H9 (cell line): ENCODE measurements around the gene C19orf25. TPM values are rescaled to one million over a fixed set of nuclear protein-coding genes. Genes with fewer than 3 reads are reported as not detected.

Source experiments
- DNase-seq: peaks from one replicate; pipeline ENCODE4 v3.0.0-alpha.2; 2017
- H2AFZ ChIP-seq: one replicate; pipeline ENCODE4 v1.6.1; 2013; ENCODE audit warnings: mild to moderate bottlenecking, low read length, control low read depth, moderate library complexity
- H2AK5ac ChIP-seq: 2 replicates; pipeline ENCODE4 v1.6.1; 2013; ENCODE audit warnings: low read length, control low read depth, mixed read lengths; ENCODE audit not compliant: insufficient read length
- H2BK120ac ChIP-seq: one replicate; pipeline ENCODE4 v1.6.1; 2013; ENCODE audit warnings: low read depth, mild to moderate bottlenecking, low read length, control low read depth, inconsistent platforms; ENCODE audit not compliant: poor library complexity, severe bottlenecking
- H2BK12ac ChIP-seq: 2 replicates; pipeline ENCODE4 v1.6.1; 2013; ENCODE audit warnings: low read length, control low read depth, mixed read lengths, low read depth; ENCODE audit not compliant: insufficient read length
- H2BK15ac ChIP-seq: 2 replicates; pipeline ENCODE4 v1.6.1; 2013; ENCODE audit warnings: low read depth, low read length, control low read depth
- H2BK20ac ChIP-seq: one replicate; pipeline ENCODE4 v1.6.1; 2013; ENCODE audit warnings: low read depth, mild to moderate bottlenecking, low read length, control low read depth, inconsistent platforms; ENCODE audit not compliant: poor library complexity, severe bottlenecking
- H2BK5ac ChIP-seq: 2 replicates; pipeline ENCODE4 v1.6.1; 2013; ENCODE audit warnings: low read length, control low read depth, mixed read lengths; ENCODE audit not compliant: insufficient read length
- H3K14ac ChIP-seq: 2 replicates; pipeline ENCODE4 v1.6.1; 2013; ENCODE audit warnings: low read length, control low read depth; ENCODE audit not compliant: insufficient read depth
- H3K18ac ChIP-seq: 2 replicates; pipeline ENCODE4 v1.6.1; 2013; ENCODE audit warnings: low read depth, mild to moderate bottlenecking, mixed read lengths, low read length, control low read depth; ENCODE audit not compliant: insufficient read length
- H3K23ac ChIP-seq: 2 replicates; pipeline ENCODE4 v1.6.1; 2013; ENCODE audit warnings: low read length, control low read depth, mixed read lengths, low read depth; ENCODE audit not compliant: insufficient read length
- H3K23me2 ChIP-seq: 2 replicates; pipeline ENCODE4 v1.6.1; 2013; ENCODE audit warnings: low read depth, mild to moderate bottlenecking, mixed read lengths, low read length, control low read depth; ENCODE audit not compliant: insufficient read length, poor library complexity, severe bottlenecking
- H3K27ac ChIP-seq: 2 replicates; pipeline ENCODE4 v1.5.1; 2013; ENCODE audit warnings: low read length, control low read depth, mixed read lengths, low read depth; ENCODE audit not compliant: insufficient read length
- H3K27me3 ChIP-seq: 2 replicates; pipeline ENCODE4 v1.6.1; 2013; ENCODE audit warnings: low read length, control low read depth, inconsistent platforms; ENCODE audit not compliant: insufficient read depth
- H3K4ac ChIP-seq: 2 replicates; pipeline ENCODE4 v1.6.1; 2013; ENCODE audit warnings: low read depth, mild to moderate bottlenecking, control low read depth, inconsistent platforms, low read length, moderate library complexity
- H3K4me1 ChIP-seq: 2 replicates; pipeline ENCODE4 v1.6.1; 2013; ENCODE audit warnings: low read length, control low read depth, inconsistent platforms; ENCODE audit not compliant: insufficient read depth
- H3K4me2 ChIP-seq: 2 replicates; pipeline ENCODE4 v1.6.1; 2013; ENCODE audit warnings: low read length, control low read depth, mixed read lengths; ENCODE audit not compliant: insufficient read length, insufficient read depth
- H3K56ac ChIP-seq: 2 replicates; pipeline ENCODE4 v1.6.1; 2013; ENCODE audit warnings: low read depth, mild to moderate bottlenecking, mixed read lengths, low read length, control low read depth; ENCODE audit not compliant: insufficient read length
- H3K79me1 ChIP-seq: 2 replicates; pipeline ENCODE4 v1.6.1; 2013; ENCODE audit warnings: low read depth, mild to moderate bottlenecking, moderate library complexity, low read length, control low read depth, inconsistent platforms; ENCODE audit not compliant: insufficient read depth, poor library complexity, severe bottlenecking
- H3K79me2 ChIP-seq: 2 replicates; pipeline ENCODE4 v1.6.1; 2013; ENCODE audit warnings: low read length, control low read depth, inconsistent platforms; ENCODE audit not compliant: insufficient read depth
- H3K9ac ChIP-seq: 2 replicates; pipeline ENCODE4 v1.6.1; 2013; ENCODE audit warnings: low read length, control low read depth, mixed read lengths; ENCODE audit not compliant: insufficient read length; ENCODE audit errors: extremely low read depth
- H3K9me3 ChIP-seq: one replicate; pipeline ENCODE4 v1.6.1; 2013; ENCODE audit warnings: low read depth, low read length, inconsistent platforms; ENCODE audit not compliant: control insufficient read depth
- H3T11ph ChIP-seq: one replicate; pipeline ENCODE4 v1.6.1; 2013; ENCODE audit warnings: mild to moderate bottlenecking, low read length, control low read depth, inconsistent platforms
- H4K20me1 ChIP-seq: one replicate; pipeline ENCODE4 v1.6.1; 2013; ENCODE audit not compliant: control insufficient read depth, insufficient read length, insufficient read depth
- H4K5ac ChIP-seq: 2 replicates; pipeline ENCODE4 v1.6.1; 2013; ENCODE audit warnings: low read depth, mild to moderate bottlenecking, mixed read lengths, low read length, control low read depth; ENCODE audit not compliant: insufficient read length
- H4K8ac ChIP-seq: replicated peaks from 2 replicates; pipeline ENCODE4 v1.6.1; 2013; ENCODE audit warnings: low read length, control low read depth, mixed read lengths, low read depth; ENCODE audit not compliant: insufficient read length
- H4K91ac ChIP-seq: 2 replicates; pipeline ENCODE4 v1.6.1; 2013; ENCODE audit warnings: low read depth, mild to moderate bottlenecking, moderate library complexity, mixed read lengths, low read length, control low read depth; ENCODE audit not compliant: insufficient read length
- H3K27ac Mint-ChIP-seq, 3 experiments: 2 replicates in 2 of 3; 3 replicates in 1 of 3; pipeline ENCODE4 v1.8.0; 2020 to 2021; ENCODE audit warnings: mixed read lengths in 3 of 3, mild to moderate bottlenecking in 1 of 3, moderate library complexity in 1 of 3
- H3K27me3 Mint-ChIP-seq: 2 replicates; pipeline ENCODE4 v1.8.0; 2021; ENCODE audit warnings: low read depth, mild to moderate bottlenecking, moderate library complexity, mixed read lengths
- H3K36me3 Mint-ChIP-seq, 3 experiments: 2 replicates in 2 of 3; 3 replicates in 1 of 3; pipeline ENCODE4 v1.8.0; 2020 to 2021; ENCODE audit warnings: low read depth in 3 of 3, mixed read lengths in 3 of 3; ENCODE audit not compliant: insufficient read depth in 1 of 3
- H3K4me1 Mint-ChIP-seq, 2 experiments: 2 replicates each; pipeline ENCODE4 v1.8.0; 2020; ENCODE audit warnings: mixed read lengths in 2 of 2
- H3K4me3 Mint-ChIP-seq, 2 experiments: 2 replicates in 1 of 2; 3 replicates in 1 of 2; pipeline ENCODE4 v1.8.0; 2020 to 2021; ENCODE audit warnings: mild to moderate bottlenecking in 2 of 2, mixed read lengths in 2 of 2, moderate library complexity in 1 of 2
- H3K9me3 Mint-ChIP-seq, 2 experiments: 2 replicates in 1 of 2; 3 replicates in 1 of 2; pipeline ENCODE4 v1.8.0; 2020; ENCODE audit warnings: mild to moderate bottlenecking in 2 of 2, mixed read lengths in 2 of 2, moderate library complexity in 1 of 2
- WGBS: extraction: QIAGEN DNeasy Blood & Tissue Kit; methylation state at CpG from one replicate; pipeline ENCODE4 v1.1.7; 2013; ENCODE audit warnings: missing lambda C conversion rate, low lambda C conversion rate, mixed read lengths; ENCODE audit not compliant: insufficient read length; ENCODE audit errors: extremely low coverage; 5-methylcytosine and 5-hydroxymethylcytosine counted together
- total RNA-seq: library from RNA; stranded (reverse); gene quantifications from 2 replicates; pipeline ENCODE4 v1.2.1, GENCODE V29; 2021
- TF ChIP-seq, protein P1 (sequence below): fragments of 200-600 bp; sonication (generic); conservative IDR thresholded peaks from 3 replicates; pipeline ENCODE4 v1.8.0; 2021; ENCODE audit warnings: antibody characterized with exemption, mild to moderate bottlenecking

Gene C19orf25
- total RNA-seq, 1 experiment from 2014 or later: 36.8 TPM

DNA sequence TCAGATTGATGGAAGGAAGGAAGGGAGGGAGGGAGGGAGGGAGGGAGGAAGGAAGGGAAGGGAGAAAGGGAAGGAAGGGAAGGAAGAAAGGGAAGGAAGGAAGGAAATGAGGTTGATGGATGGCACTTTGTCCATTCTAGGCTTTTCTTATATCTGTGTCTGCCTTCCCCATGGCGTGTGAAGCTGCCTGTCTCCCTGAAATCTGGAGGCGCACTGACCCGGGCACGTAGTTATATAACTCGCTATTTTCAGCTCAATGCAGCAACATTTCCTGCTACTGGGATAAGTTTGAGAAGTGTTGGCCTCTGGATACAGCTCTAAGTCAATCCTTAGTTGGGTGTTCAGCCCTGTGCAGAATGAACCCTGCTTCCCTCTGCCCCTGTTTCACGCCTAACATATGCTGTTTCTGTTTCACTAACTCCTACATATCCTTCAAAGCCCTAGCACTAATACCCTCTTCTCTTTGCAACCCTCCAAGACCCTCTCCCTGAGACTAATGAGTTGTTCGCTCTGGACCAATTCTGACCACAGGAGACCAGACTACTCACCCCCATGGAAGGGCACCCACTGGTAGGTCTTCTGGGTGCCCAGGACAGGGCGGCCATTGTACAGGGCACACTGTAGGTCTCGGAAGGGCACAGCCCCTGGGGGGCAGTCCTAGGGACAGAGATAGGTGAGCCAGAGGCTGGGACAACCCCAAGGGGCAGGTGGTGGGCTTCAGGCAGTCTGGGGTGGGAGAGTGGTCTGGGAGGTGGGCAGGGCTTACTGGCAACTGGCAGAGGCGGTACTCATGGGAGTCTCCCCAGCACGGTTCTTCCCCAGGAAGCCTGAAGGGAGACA, 30.8 kb upstream of the C19orf25 start:
- WGBS: no CpG with 5 or more reads among the region's 11 CpGs
- peaks cover 65% of the 10 kb centered on the region for H3K27me3 Mint-ChIP-seq
- no peaks in the 10 kb centered on the region for H3K9me3 ChIP-seq

More for the DNA sequence above, 30.8 kb upstream of the C19orf25 start:
- H3K4me1 ChIP-seq: no peaks in the 10 kb centered on the region
- no peak overlapping the region for H3K4me2 ChIP-seq
- H2BK5ac ChIP-seq: no peak overlapping the region
- no peaks in the 10 kb centered on the region for H3K27me3 ChIP-seq
- no peak overlapping the region for H4K8ac ChIP-seq
- no peak overlapping the region for H3K27ac ChIP-seq
- H2BK120ac ChIP-seq: no peak overlapping the region
- TF ChIP-seq, protein P1, sequence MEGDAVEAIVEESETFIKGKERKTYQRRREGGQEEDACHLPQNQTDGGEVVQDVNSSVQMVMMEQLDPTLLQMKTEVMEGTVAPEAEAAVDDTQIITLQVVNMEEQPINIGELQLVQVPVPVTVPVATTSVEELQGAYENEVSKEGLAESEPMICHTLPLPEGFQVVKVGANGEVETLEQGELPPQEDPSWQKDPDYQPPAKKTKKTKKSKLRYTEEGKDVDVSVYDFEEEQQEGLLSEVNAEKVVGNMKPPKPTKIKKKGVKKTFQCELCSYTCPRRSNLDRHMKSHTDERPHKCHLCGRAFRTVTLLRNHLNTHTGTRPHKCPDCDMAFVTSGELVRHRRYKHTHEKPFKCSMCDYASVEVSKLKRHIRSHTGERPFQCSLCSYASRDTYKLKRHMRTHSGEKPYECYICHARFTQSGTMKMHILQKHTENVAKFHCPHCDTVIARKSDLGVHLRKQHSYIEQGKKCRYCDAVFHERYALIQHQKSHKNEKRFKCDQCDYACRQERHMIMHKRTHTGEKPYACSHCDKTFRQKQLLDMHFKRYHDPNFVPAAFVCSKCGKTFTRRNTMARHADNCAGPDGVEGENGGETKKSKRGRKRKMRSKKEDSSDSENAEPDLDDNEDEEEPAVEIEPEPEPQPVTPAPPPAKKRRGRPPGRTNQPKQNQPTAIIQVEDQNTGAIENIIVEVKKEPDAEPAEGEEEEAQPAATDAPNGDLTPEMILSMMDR: no peak
- H3K9ac ChIP-seq: no peak overlapping the region
- no peak overlapping the region for H2BK20ac ChIP-seq
- no peak overlapping the region for H2BK15ac ChIP-seq
- no peak overlapping the region for H2BK12ac ChIP-seq
- DNase-seq: no peak
- peak overlapping the region; percentile 28 to 43; a peak in 2 of 5 replicates for H3K4me3 Mint-ChIP-seq
- H3K79me2 ChIP-seq: no peaks in the 10 kb centered on the region
- no peak overlapping the region for H3K18ac ChIP-seq
- no peak overlapping the region for H3K4ac ChIP-seq
- H3K9me3 Mint-ChIP-seq: peaks cover 0 to 4% of the 10 kb centered on the region in 2 experiments; a peak in 1 of 5 replicates
- H3K14ac ChIP-seq: no peak overlapping the region
- H3K4me1 Mint-ChIP-seq: peaks cover 13 to 17% of the 10 kb centered on the region in 2 experiments
- H2AFZ ChIP-seq: no peak overlapping the region
- no peaks in the 10 kb centered on the region for H4K20me1 ChIP-seq
- H3K23ac ChIP-seq: no peak overlapping the region
- H4K91ac ChIP-seq: no peak overlapping the region
- no peaks in the 10 kb centered on the region for H3K36me3 Mint-ChIP-seq
- no peak overlapping the region for H3T11ph ChIP-seq
- no peaks in the 10 kb centered on the region for H3K79me1 ChIP-seq
- H2AK5ac ChIP-seq: no peak overlapping the region
- H4K5ac ChIP-seq: no peak overlapping the region
- peak overlapping the region in 1 of 3 experiments; percentile 4; a peak in 1 of 7 replicates for H3K27ac Mint-ChIP-seq
- H3K56ac ChIP-seq: no peak overlapping the region
- peaks cover 4% of the 10 kb centered on the region for H3K23me2 ChIP-seq
